GM10266 (cell line): ENCODE measurements around the gene RDH14.

ENCODE experiments used
- DNase-seq: peaks from one replicate; pipeline ENCODE4 v3.0.0; 2012; ENCODE audit errors: extremely low spot score
- CTCF ChIP-seq: IDR thresholded peaks from 2 replicates; pipeline ENCODE4 v1.5.1; 2012; ENCODE audit warnings: mild to moderate bottlenecking, low read depth; ENCODE audit not compliant: control insufficient read depth, insufficient read depth; ENCODE audit errors: missing control alignments

RDH14 gene

GRCh38 chr2:18589354-18589753, 28.9 kb upstream of the RDH14 start, which contains the start of gene NT5C1B:
Gene NT5C1B (minus strand): TSS chr2:18589569. CDS start chr2:18589468, 101 bp downstream.
- DNase-seq: no peak
- no peak for TF ChIP-seq CTCF

GRCh38 chr2:18588802-18589201, 28.3 kb upstream of the RDH14 start:
- DNase-seq: no peak
- TF ChIP-seq CTCF: no peak

GRCh38 chr2:18588049-18588448, 27.6 kb upstream of the RDH14 start:
- no peak for DNase-seq
- no peak for TF ChIP-seq CTCF

- no peak for TF ChIP-seq CTCF
- no peak for DNase-seq
Observed at GRCh38 chr2:18585526-18585925, 25.1 kb upstream of the RDH14 start.

GRCh38 chr2:18584608-18584954, 24.1 kb upstream of the RDH14 start:
- TF ChIP-seq CTCF: no peak
- DNase-seq: no peak

GRCh38 chr2:18583905-18584607, 23.6 kb upstream of the RDH14 start:
- no peak for TF ChIP-seq CTCF
- no peak for DNase-seq

GRCh38 chr2:18580606-18581005, 20.2 kb upstream of the RDH14 start:
- no peak for DNase-seq
- TF ChIP-seq CTCF: no peak
